Measurements from ENCODE around the gene LPP.

DNA sequence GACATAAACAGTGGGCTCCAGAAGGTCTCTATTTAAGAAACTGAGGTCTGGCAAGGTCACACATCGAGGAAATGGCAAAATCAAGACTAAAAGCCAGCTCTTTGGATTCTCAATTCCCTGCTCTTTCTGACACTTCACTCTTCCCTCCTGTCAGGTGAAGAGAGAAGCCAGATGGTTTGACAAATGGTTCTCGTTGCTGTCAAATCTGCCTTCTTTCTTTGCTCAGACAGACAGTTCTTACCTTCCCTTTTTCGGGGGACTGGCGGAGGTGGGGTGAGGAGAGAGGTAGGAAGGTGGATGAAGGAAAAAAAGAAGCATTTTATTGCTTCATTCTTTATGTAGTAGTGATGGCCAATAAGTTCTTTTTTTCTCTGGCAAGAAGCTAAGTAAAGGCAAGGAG, 133.4 kb downstream of the LPP start:
- TF ChIP-seq, protein P1, sequence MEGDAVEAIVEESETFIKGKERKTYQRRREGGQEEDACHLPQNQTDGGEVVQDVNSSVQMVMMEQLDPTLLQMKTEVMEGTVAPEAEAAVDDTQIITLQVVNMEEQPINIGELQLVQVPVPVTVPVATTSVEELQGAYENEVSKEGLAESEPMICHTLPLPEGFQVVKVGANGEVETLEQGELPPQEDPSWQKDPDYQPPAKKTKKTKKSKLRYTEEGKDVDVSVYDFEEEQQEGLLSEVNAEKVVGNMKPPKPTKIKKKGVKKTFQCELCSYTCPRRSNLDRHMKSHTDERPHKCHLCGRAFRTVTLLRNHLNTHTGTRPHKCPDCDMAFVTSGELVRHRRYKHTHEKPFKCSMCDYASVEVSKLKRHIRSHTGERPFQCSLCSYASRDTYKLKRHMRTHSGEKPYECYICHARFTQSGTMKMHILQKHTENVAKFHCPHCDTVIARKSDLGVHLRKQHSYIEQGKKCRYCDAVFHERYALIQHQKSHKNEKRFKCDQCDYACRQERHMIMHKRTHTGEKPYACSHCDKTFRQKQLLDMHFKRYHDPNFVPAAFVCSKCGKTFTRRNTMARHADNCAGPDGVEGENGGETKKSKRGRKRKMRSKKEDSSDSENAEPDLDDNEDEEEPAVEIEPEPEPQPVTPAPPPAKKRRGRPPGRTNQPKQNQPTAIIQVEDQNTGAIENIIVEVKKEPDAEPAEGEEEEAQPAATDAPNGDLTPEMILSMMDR (IDR thresholded peaks at IDR 0.05; ENCODE audit: borderline replicate concordance, extremely low read depth, low read length, poor library complexity, severe bottlenecking): no peak
- TF ChIP-seq EZH2 (IDR thresholded peaks at IDR 0.05; ENCODE audit: borderline replicate concordance, low read depth, low read length, severe bottlenecking): no peak

All from DND-41 (cell line).